ENCODE results near the gene UBE2K. TPM values are rescaled to one million over a fixed set of nuclear protein-coding genes. Genes with fewer than 3 reads are reported as not detected.
A peak's percentile ranks its signal among the peaks of the same experiment; 100 is the strongest.
"Not testable (repeated sequence)": the region's sequence is repeated elsewhere in the genome, so short reads cannot be mapped to it uniquely, and the experiment has no call there.

Gene UBE2K
- total RNA-seq, 3 donors from 2014 or later = 82.0 to 89.0 (median 86.7) TPM

GRCh38 chr4:39655211-39655610 is 42.7 kb upstream of the UBE2K start:
- no peak for TF ChIP-seq CTCF (IDR thresholded peaks at IDR 0.05)
- ATAC-seq (no peak), DNase-seq (no peak)
- intact Hi-C loops (cut with DNase I, micrococcal nuclease) = loop anchor here in 1 of 2 donors (5.0 kb wide), 1 partner anchor 188 kb away; no protein-coding TSS in a partner anchor
- H3K4me3 ChIP-seq = no peak overlapping the region
- no peaks in the 10 kb centered on the region for H3K9me3 ChIP-seq
- no peaks in the 10 kb centered on the region for H3K4me1 ChIP-seq (ENCODE audit: low read depth)
- no peaks in the 10 kb centered on the region for H3K36me3 ChIP-seq (ENCODE audit: low read depth)

- no peaks in the 10 kb centered on the region for H3K9me3 ChIP-seq
- no peak for TF ChIP-seq CTCF (IDR thresholded peaks at IDR 0.05)
- intact Hi-C loops (cut with DNase I, micrococcal nuclease) = loop anchor here in 1 of 2 donors (5.0 kb wide), 1 partner anchor 189 kb away; no protein-coding TSS in a partner anchor
- ATAC-seq = peak; percentile 57
- H3K4me1 ChIP-seq (ENCODE audit: low read depth) = no peaks in the 10 kb centered on the region
- no peaks in the 10 kb centered on the region for H3K36me3 ChIP-seq (ENCODE audit: low read depth)
- H3K4me3 ChIP-seq = no peak overlapping the region
- no peak for DNase-seq
These were observed 42.1 kb upstream of the UBE2K start for GRCh38 chr4:39655876-39656275.

- not testable (repeated sequence) for ATAC-seq; H3K36me3 ChIP-seq (ENCODE audit: low read depth); DNase-seq; H3K4me3 ChIP-seq; H3K4me1 ChIP-seq (ENCODE audit: low read depth); H3K9me3 ChIP-seq
- intact Hi-C loops (cut with DNase I, micrococcal nuclease) = loop anchor here in 1 of 2 donors (5.0 kb wide), 1 partner anchor 189 kb away; no protein-coding TSS in a partner anchor
These were observed 41.3 kb upstream of the UBE2K start for GRCh38 chr4:39656638-39657037.

- DNase-seq = no peak
- H3K36me3 ChIP-seq (ENCODE audit: low read depth) = no peaks in the 10 kb centered on the region
- no peak for TF ChIP-seq CTCF (IDR thresholded peaks at IDR 0.05)
- no peak for ATAC-seq
- H3K9me3 ChIP-seq = no peaks in the 10 kb centered on the region
- no peaks in the 10 kb centered on the region for H3K4me1 ChIP-seq (ENCODE audit: low read depth)
- intact Hi-C loops (cut with DNase I, micrococcal nuclease) = loop anchor here in 1 of 2 donors (5.0 kb wide), 1 partner anchor 190 kb away; no protein-coding TSS in a partner anchor
- H3K4me3 ChIP-seq = no peak overlapping the region
These were observed 40.5 kb upstream of the UBE2K start for GRCh38 chr4:39657465-39657864.

GRCh38 chr4:39658756-39659155 is 39.2 kb upstream of the UBE2K start:
- Histone ChIP-seq H3K4me1 (ENCODE audit: low read depth) (no peaks in the 10 kb centered on the region), H3K9me3 (no peaks in the 10 kb centered on the region), H3K36me3 (ENCODE audit: low read depth) (no peaks in the 10 kb centered on the region), H3K4me3 (no peak overlapping the region)
- ATAC-seq (no peak), DNase-seq (no peak)
- intact Hi-C loops (cut with DNase I, micrococcal nuclease) = loop anchor here in 1 of 2 donors (5.0 kb wide), 1 partner anchor 191 kb away; no protein-coding TSS in a partner anchor
- TF ChIP-seq CTCF (IDR thresholded peaks at IDR 0.05) = no peak

- DNase-seq = no peak
- Histone ChIP-seq H3K9me3 (no peaks in the 10 kb centered on the region), H3K4me1 (ENCODE audit: low read depth) (no peaks in the 10 kb centered on the region), H3K4me3 (no peak overlapping the region), H3K36me3 (ENCODE audit: low read depth) (no peaks in the 10 kb centered on the region)
- TF ChIP-seq CTCF (IDR thresholded peaks at IDR 0.05) = no peak
- no peak for ATAC-seq
- intact Hi-C loops (cut with DNase I, micrococcal nuclease) = no loop called here
These were observed 37.9 kb upstream of the UBE2K start for GRCh38 chr4:39660045-39660444.

Data from mucosa of descending colon (tissue), 3 donors.